Activated CD4-positive, alpha-beta T cell treated with anti-CD3 and anti-CD28 coated beads for 1 hour (primary cell): ENCODE data around the gene FCRL6.
A peak's percentile ranks its signal among the peaks of the same experiment; 100 is the strongest.

Experiments
- DNase-seq: peaks from one replicate; pipeline ENCODE4 v3.0.0-alpha.2; 2020

FCRL6 gene

DNA sequence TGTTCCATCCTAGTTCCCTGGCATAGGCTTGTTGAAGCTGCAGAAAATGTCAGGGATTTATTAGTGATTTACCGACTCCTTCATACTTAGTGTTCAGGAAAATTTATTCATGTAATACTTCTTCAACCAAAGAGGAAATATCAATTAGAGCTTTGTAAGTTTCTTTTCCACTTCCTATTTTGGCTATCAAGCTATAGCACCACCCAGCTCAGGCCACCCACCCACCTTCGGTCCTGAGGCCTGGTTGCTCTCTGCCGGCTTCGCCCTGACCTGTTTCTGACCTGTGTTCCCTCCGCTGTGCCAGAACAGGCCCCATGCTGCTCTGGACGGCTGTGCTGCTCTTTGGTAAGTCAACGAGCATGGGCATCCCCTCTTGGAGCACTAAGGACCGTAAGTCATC, at the start of gene FCRL6:
Gene FCRL6, plus strand, starts transcription at position 250 of the 400 bp plus-strand sequence. Its CDS starts 65 bp downstream, at position 315.
- DNase-seq = no peak

DNA sequence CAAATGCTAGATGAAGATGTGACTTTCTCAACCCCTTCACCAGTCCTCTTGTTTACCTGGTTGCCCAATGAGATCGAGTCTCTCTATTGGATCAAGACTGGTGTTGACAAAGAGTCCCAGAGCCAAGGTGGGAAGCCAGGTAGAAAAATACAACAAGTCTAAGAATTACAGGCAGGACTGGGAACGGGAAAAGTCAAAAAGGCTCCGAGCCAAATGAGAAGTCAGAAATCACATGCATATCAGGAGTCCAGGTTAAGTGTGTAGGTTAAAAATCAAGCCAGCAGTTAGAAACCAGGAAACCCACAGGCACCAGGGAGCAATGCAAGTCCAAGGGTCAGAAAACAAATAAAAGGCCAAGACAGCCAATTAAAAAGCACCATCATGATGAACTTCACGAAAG, 48.8 kb upstream of the FCRL6 start:
- DNase-seq = no peak

DNA sequence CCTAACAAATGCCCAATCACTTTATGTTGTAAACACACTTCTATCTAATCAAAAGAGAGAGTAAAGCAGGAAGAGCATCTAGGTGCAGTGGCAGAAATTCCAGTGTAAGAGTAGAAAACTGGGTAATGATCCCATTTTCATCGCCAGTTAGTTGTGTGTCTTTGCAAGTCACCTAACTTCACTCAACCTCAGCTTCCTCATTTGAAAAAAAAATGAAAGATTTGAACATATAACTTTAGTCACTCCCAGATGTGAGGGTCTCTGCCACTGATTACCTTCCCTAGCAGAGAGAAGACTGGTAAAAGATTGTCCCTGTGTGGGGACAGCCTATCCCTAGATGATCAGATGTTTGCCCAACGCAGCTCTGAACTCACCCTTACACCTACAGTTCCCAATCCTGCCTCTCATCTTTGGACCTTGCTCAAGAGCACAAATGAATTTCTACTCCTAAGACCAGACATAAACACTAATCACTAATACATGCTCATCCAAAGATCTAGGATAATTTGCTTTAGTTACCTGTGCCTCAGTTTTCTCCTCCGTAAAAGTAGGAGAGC, 46.6 kb upstream of the FCRL6 start:
- no peak for DNase-seq

DNA sequence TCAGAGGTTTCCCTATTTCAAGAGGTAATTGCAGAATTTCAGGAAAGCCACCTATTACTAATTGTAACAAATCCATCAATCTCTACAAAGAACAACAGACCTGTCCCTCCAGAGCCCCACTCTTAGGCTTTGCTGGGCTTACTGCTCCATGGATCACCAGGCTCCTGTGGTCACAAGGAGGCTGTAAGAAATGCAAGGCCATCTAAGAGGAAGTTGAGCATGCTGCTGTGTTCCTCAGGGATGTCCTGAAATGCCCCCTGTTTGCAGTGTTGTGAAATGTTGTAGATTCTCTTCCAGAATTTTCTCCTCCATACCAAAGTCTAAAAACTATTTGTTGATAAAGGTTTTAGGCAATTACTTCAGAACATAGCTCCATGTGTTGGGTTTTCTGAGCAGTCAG, 45.8 kb upstream of the FCRL6 start:
- no peak for DNase-seq

GRCh38 chr1:159763686-159764085, 38.5 kb upstream of the FCRL6 start:
- DNase-seq = no peak

GRCh38 chr1:159765806-159766205, 36.4 kb upstream of the FCRL6 start:
- no peak for DNase-seq

GRCh38 chr1:159771127-159771895, 30.8 kb upstream of the FCRL6 start:
- DNase-seq = no peak

- DNase-seq = no peak
Observed at GRCh38 chr1:159774465-159774864, 27.7 kb upstream of the FCRL6 start.

- DNase-seq = no peak
Observed at GRCh38 chr1:159775716-159776115, 26.4 kb upstream of the FCRL6 start.

- no peak for DNase-seq
Observed at GRCh38 chr1:159778266-159778665, 23.9 kb upstream of the FCRL6 start.

- no peak for DNase-seq
Observed at GRCh38 chr1:159779403-159779851, 22.7 kb upstream of the FCRL6 start.

GRCh38 chr1:159780583-159781582, 21.3 kb upstream of the FCRL6 start, which contains the start of gene DUSP23:
TSS of gene DUSP23 (plus strand) at chr1:159780962. CDS start at chr1:159781101, 139 bp downstream.
- DNase-seq = peak; percentile 94

GRCh38 chr1:159781992-159782391, 20.2 kb upstream of the FCRL6 start:
- no peak for DNase-seq

- no peak for DNase-seq
Observed at GRCh38 chr1:159783724-159784123, 18.4 kb upstream of the FCRL6 start.

- DNase-seq = no peak
Observed at GRCh38 chr1:159786465-159786864, 15.7 kb upstream of the FCRL6 start.

DNA sequence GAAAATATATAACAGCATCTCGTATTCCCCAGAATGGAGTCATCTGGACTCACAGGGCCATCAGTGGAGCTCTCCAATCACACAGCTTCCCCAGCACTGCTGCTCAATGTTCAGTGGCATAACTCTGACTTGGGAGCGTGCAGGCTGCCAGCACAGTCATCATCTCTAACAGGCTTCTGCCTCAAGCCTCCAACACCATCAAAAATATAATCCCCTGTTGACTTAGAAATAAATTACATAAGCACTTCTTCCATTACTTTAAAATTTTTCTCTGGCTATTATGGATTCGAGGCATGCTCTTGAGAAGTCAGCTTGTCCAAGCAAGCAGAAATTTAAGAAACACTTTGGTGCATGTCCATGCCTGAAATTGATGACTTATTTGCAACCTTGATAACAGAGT, 15.2 kb upstream of the FCRL6 start:
- DNase-seq = no peak

GRCh38 chr1:159790237-159790917, 11.8 kb upstream of the FCRL6 start:
- no peak for DNase-seq

DNA sequence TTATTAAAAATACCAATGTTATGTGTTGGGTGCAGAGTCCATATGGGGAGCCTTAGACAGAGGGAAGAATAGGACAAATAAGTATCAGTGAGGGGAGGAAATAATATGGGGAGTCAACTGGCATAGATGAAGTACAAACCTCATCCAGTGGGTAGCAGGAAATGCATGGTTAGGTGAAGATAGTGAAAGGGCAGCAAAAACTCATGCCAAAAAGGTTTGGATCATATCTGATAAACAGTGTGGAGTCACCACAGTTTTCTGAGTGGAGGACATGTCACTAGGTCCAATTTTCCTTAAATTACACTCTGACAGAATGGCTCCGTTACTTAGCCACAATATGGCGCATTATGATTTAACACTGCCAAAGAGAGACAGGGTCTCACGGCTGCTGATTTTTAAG, 11.1 kb upstream of the FCRL6 start:
- DNase-seq = no peak

DNA sequence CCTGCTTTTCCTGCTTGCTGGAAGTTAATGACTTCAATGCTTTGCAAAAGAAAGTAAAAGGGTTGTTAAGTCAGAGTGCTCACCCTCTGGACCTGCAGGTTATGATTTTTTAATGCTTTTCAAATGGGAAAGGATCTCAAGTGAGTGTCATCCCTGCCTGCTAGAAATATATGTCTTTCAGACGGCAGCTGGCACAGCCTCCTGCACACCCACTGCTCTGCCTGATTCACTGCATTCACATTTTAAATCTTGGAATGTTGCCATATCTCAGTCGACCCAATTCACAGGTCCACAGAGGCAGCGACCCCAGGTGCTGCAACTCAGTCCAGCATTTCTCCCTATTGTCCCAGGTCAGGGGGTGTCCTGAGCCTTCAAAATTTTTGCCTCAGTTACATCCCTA, 10.7 kb upstream of the FCRL6 start:
- no peak for DNase-seq

DNA sequence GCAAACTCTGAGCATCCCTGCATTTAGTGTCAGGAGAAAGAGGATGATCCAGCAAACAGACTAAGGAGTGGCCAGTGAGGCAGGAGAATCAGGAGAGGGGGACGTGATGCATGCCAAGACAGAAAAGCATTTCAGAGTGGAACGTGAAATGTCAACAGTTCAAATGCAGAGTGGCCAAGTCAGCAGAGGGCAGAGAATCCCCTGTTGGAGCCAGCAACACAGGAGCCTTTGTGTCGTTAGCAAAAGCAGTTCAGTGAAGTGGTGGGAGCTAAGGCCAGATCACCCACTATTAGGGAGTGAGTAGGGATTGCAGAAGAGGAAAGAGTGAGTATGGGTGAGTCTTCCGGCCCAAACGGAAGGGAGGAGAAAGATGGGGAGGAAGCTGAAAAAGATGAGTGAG, 6.6 kb upstream of the FCRL6 start:
- DNase-seq = no peak

- DNase-seq = peak; percentile 17
Observed at GRCh38 chr1:159798893-159799292, 3.3 kb upstream of the FCRL6 start.

GRCh38 chr1:159799446-159799985, 2.6 kb upstream of the FCRL6 start:
- DNase-seq = no peak
